Measurements from ENCODE around the gene ZNF320.
A peak's percentile ranks its signal among the peaks of the same experiment; 100 is the strongest.
"Not testable (repeated sequence)": the region's sequence is repeated elsewhere in the genome, so short reads cannot be mapped to it uniquely, and the experiment has no call there.

ZNF320 gene

GRCh38 chr19:52897138-52897935 is at the start of gene ZNF320:
Gene ZNF320 (minus strand): TSS chr19:52897635. CDS start chr19:52890255, 7,380 bp downstream.
- DNase-seq (ENCODE audit: low read depth in 2 of 2): peak; percentile 78 to 81

DNA sequence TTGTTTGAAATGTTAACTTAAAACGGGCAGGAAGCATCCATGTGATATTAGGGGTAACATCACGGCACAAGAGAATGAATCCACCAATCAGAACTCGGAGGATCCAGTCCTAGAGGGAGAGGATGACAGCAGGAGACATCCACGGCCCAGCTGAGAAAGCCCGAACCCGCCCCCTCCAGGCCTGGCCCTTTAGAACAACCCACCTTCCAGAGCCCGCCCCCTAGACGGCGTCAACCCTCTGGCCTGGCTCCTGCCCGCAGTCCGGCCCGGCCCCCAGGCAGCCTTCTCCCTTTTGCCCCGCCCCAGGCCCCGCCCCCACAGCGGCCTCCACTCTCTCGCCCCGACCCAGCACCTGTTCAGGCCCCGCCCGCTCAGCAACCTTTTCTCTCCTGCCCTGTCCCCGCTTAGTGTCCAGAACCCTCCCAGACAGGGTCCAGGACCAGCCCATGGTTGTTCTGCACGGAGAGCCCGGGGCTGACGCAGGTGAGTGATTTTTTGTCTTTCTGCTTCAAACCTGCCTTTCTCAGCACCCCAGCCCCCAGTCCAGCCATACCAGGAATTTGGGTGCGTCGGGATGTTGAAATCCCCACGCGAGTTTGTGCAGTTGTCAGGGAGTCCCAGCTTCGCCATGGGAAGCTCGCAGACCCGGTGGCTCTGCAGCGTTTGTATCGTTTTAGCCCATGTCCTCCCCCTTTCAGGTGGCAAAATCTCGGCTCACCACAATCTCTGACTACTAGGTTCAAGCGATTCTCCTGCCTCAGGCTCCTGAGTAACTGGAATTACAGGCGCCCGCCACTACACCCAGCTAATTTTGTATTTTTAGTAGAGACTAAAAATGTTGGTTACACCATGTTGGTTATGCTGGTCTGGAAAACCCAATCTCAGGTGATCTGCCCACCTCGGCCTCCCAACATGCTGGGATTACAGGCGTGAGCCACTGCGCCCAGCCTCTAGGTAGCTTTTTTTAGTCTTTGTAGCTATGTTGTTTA is 49.2 kb upstream of the ZNF320 start:
- no peak for DNase-seq (ENCODE audit: low read depth in 2 of 2)

GRCh38 chr19:52945652-52946321 is 48.4 kb upstream of the ZNF320 start:
- no peak for DNase-seq (ENCODE audit: low read depth in 2 of 2)

DNA sequence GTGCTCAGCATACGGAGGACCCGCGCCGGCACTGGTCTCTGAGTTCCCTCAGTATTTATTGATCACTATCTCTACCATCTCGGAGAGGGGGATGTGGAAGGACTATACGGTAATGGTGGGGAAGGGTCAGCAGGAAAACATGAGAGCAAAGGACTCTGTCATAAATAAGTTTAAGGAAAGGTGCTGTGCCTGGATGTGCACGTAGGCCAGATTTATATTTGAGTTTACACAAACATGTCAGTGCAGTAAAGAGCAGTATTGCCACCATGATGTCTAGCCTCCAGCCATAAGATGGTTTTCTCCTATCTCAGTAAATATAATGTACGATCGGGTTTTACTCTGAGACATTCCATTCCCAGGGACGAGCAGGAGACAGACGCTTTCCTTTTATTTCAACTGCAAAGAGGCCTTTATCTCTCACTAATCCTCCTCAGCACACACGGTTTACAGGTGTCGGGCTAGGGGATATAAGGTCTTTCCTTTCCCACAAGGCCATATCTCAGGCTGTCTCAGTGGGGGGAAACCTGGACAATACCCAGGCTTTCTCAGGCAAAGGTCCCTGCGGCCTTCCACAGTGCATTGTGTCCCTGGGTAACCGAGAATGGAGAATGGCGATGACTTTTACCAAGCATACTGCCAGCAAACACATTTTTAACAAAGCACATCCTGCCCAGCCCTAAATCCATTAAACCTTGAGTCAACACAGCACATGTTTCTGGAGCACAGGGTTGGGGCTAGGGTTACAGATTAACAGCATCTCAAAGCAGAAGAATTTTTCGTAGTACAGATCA is 47.5 kb upstream of the ZNF320 start:
- DNase-seq (ENCODE audit: low read depth in 2 of 2): not testable (repeated sequence)

GRCh38 chr19:52943884-52944643 is 46.6 kb upstream of the ZNF320 start:
- DNase-seq (ENCODE audit: low read depth in 2 of 2): no peak

GRCh38 chr19:52943134-52943883 is 45.9 kb upstream of the ZNF320 start:
- no peak for DNase-seq (ENCODE audit: low read depth in 2 of 2)

DNA sequence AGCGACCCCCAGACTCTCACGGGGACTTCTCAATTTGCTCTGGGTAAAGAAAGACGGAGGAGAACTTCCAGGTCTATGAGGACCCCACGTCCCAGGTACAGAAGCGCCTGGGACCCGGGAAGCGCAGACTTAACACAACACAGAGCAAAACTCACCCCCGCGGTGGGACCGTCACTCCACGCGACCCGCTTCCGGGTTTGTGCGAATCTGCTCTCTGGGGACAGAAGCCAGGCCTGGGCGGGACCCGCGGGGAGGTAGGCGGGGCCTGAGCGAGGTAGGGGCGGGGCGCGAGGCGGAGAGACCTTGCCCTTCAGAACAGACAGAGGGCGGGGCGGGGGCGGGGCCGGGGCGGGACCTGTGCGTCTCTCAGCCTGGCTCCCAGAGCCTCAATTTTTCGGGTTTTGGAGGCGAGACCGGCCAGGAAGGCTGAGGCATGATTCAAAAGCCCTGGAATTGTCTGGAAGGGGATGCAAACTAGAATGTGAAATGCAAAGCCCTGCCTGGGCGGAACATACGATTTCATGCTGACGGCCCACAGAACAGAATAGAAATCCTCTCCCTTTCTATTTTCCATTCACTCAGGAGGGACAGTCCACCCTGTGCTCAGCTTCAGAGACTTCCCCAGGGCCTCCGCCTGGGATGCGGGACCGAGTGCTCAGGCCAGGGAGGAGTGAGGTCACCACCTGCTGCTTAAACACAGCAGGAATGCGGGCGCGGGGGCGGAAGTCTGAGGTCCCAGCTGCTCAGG is 45.1 kb upstream of the ZNF320 start:
- DNase-seq (ENCODE audit: low read depth in 2 of 2): peak; percentile 91 to 93

- no peak for DNase-seq (ENCODE audit: low read depth in 2 of 2)
These were observed 44.5 kb upstream of the ZNF320 start for GRCh38 chr19:52941941-52942385.

- DNase-seq (ENCODE audit: low read depth in 2 of 2): not testable (repeated sequence)
These were observed 44.1 kb upstream of the ZNF320 start for GRCh38 chr19:52941523-52941922.

DNA sequence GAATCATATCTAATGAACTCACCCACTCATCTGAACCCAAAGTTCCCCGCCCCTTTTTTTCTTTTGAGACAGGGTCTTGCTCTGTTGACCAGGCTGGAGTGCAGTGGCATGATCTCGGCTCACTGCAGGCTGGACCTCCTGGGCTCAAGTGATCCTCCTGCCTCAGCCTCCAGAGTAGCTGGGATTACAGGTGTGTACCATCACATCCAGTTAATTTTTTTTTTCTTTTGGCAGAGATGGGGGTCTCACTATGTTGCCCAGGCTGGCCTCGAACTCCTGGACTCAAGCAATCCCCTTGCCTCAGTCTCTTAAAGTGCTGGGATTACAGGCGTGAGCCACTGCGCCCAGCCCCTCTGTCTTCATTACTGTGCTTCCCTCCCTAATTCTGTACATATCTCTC is 43.5 kb upstream of the ZNF320 start:
- DNase-seq (ENCODE audit: low read depth in 2 of 2): not testable (repeated sequence)

- DNase-seq (ENCODE audit: low read depth in 2 of 2): no peak
These were observed 41.3 kb upstream of the ZNF320 start for GRCh38 chr19:52938761-52939160.

DNA sequence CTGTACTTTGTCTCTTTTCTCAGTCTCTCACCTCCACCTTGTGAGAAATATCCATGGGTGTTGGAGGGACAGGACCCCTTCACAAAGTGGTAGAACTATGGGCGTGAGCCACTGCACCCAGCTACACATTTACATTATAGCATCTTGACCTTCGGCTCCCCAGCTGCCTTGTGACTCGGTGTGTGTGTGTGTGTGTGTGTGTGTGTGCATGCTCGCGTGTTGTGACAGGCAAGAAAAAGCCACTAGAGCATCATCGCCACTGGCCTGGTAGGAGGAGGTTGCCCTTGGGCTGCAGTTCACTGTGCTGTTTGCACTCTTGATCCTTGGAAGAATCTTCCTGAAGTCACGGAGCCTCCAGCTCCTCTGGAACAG is 39.5 kb upstream of the ZNF320 start:
- DNase-seq (ENCODE audit: low read depth in 2 of 2): no peak

- no peak for DNase-seq (ENCODE audit: low read depth in 2 of 2)
These were observed 38.9 kb upstream of the ZNF320 start for GRCh38 chr19:52936151-52936953.

DNA sequence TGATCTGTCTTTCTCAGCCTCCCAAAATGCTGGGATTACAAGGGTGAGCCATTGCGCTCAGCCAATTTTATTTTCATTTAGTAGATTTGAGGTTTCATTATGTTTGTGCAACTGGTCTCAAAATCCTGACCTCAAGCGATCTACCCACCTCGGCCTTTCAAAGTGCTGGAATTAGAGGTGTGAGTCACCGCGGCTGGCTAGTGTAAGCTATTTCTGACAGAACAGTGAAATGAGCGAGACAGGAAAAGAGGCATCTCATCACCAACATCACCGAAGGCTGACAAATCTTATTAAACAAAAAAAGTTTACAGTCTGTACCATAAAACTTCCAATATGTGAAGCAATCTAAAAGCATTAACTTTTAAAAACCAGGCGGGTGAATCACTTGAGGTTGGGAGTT is 38.0 kb upstream of the ZNF320 start:
- DNase-seq (ENCODE audit: low read depth in 2 of 2): no peak

GRCh38 chr19:52924641-52925040 is 27.2 kb upstream of the ZNF320 start:
- not testable (repeated sequence) for DNase-seq (ENCODE audit: low read depth in 2 of 2)

GRCh38 chr19:52923778-52924593 is 26.6 kb upstream of the ZNF320 start:
- DNase-seq (ENCODE audit: low read depth in 2 of 2): no peak

Measured in stimulated activated CD8-positive, alpha-beta memory T cell treated with anti-CD3 and anti-CD28 coated beads, Interleukin-2, amount 100 ng/mL, for 1 hour (primary cell).